ENCODE measurements around the gene TEC. TPM values are rescaled to one million over a fixed set of nuclear protein-coding genes. Genes with fewer than 3 reads are reported as not detected.

Gene TEC
- total and polyA plus RNA-seq, 9 of the 15 experiments (the other 6 are each of a cell fraction or from before 2014, with no cell fraction given), result 5.3 to 14.7 (median 8.8) TPM

DNA sequence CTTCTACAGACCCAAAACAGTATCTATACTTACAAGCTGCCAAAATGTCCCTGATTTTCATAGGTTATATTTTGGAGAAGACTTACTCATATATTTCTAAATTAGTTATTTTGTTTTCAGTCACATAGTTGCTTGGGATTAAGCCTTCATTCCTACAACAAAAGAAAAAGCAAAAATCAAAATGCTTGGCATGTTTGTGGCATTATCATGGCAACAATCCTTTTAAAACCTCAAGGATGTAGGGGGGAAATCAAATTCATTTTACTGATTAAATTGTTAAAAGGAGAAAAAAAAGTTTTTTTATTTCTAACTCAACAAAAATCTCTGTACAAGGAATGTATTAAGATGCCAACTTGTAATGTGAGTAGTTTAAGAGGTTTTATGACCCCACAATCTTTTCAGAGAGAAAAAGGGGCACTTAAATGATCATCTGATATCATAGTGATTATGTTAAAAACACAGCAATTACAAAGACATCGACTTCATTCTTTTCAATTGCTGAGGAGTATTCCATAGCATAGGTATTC is 159.1 kb downstream of the TEC start:
- Histone ChIP-seq H3K4me1 (replicated peaks in 1 of 2; ENCODE audit: control insufficient read depth in 2 of 2, insufficient read depth in 2 of 2, low read length in 2 of 2) (peaks cover 0 to 5% of the 10 kb centered on the region in 2 experiments; a peak in 1 of 5 replicates), H3K36me3 (ENCODE audit: control insufficient read depth, insufficient read depth, low read length) (no peaks in the 10 kb centered on the region), H3K9me3 (replicated peaks; ENCODE audit: control insufficient read depth, insufficient read depth, low read depth, low read length) (no peaks in the 10 kb centered on the region), H3K9ac (ENCODE audit: insufficient read depth in 1 of 2, low read depth in 2 of 2, low read length in 2 of 2) (no peak overlapping the region), H2AFZ (ENCODE audit: low read depth, low read length) (no peak overlapping the region), H3K27me3 (ENCODE audit: control insufficient read depth in 2 of 2, insufficient read depth in 2 of 2, low read length in 2 of 2) (no peaks in the 10 kb centered on the region), H4K20me1 (replicated peaks; ENCODE audit: control insufficient read depth, insufficient read depth, low read length) (no peaks in the 10 kb centered on the region), H3K4me2 (ENCODE audit: insufficient read depth, low read length) (no peak overlapping the region), H3K27ac (ENCODE audit: extremely low read depth, low read depth, low read length) (no peak overlapping the region), H3K79me2 (ENCODE audit: control insufficient read depth, insufficient read depth, low read length) (no peaks in the 10 kb centered on the region), H3K9me1 (ENCODE audit: control insufficient read depth, insufficient read depth, low read length) (no peaks in the 10 kb centered on the region), H3K4me3 (no peak overlapping the region)
- FAIRE-seq, result no peak
- TF ChIP-seq TCF7 (IDR thresholded peaks at IDR 0.05; ENCODE audit: borderline replicate concordance) (no peak), SP2 (IDR thresholded peaks at IDR 0.05; ENCODE audit: extremely low read depth, low read depth, low read length, poor library complexity, severe bottlenecking) (no peak), HDAC6 (IDR thresholded peaks at IDR 0.05; ENCODE audit: low read depth, low read length) (no peak), SREBF2 (CRISPR knock-in tag; IDR thresholded peaks at IDR 0.05) (no peak), U2AF1 (optimal IDR thresholded peaks at IDR 0.05; ENCODE audit: low read depth, low read length) (no peak), CBX8 (IDR thresholded peaks at IDR 0.05; ENCODE audit: borderline replicate concordance, extremely low read depth, low read depth, low read length, poor library complexity, severe bottlenecking) (no peak), ZNF324 (CRISPR knock-in tag; IDR thresholded peaks at IDR 0.05) (no peak), SRSF7 (optimal IDR thresholded peaks at IDR 0.05; ENCODE audit: low read depth, low read length) (no peak), ARNT (IDR thresholded peaks at IDR 0.05) (no peak), ELF1 (tag; IDR thresholded peaks at IDR 0.05) (no peak), NBN (IDR thresholded peaks at IDR 0.05; ENCODE audit: low read depth) (no peak)
- TF ChIP-seq, protein P1, sequence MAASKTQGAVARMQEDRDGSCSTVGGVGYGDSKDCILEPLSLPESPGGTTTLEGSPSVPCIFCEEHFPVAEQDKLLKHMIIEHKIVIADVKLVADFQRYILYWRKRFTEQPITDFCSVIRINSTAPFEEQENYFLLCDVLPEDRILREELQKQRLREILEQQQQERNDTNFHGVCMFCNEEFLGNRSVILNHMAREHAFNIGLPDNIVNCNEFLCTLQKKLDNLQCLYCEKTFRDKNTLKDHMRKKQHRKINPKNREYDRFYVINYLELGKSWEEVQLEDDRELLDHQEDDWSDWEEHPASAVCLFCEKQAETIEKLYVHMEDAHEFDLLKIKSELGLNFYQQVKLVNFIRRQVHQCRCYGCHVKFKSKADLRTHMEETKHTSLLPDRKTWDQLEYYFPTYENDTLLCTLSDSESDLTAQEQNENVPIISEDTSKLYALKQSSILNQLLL (CRISPR knock-in tag; IDR thresholded peaks at IDR 0.05; ENCODE audit: borderline replicate concordance), result no peak
- TF ChIP-seq, protein P2, sequence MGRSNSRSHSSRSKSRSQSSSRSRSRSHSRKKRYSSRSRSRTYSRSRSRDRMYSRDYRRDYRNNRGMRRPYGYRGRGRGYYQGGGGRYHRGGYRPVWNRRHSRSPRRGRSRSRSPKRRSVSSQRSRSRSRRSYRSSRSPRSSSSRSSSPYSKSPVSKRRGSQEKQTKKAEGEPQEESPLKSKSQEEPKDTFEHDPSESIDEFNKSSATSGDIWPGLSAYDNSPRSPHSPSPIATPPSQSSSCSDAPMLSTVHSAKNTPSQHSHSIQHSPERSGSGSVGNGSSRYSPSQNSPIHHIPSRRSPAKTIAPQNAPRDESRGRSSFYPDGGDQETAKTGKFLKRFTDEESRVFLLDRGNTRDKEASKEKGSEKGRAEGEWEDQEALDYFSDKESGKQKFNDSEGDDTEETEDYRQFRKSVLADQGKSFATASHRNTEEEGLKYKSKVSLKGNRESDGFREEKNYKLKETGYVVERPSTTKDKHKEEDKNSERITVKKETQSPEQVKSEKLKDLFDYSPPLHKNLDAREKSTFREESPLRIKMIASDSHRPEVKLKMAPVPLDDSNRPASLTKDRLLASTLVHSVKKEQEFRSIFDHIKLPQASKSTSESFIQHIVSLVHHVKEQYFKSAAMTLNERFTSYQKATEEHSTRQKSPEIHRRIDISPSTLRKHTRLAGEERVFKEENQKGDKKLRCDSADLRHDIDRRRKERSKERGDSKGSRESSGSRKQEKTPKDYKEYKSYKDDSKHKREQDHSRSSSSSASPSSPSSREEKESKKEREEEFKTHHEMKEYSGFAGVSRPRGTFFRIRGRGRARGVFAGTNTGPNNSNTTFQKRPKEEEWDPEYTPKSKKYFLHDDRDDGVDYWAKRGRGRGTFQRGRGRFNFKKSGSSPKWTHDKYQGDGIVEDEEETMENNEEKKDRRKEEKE (IDR thresholded peaks at IDR 0.05; ENCODE audit: borderline replicate concordance in 1 of 2, control insufficient read depth in 1 of 2, low read depth in 2 of 2, low read length in 1 of 2), result no peak
- TF ChIP-seq, protein P3, sequence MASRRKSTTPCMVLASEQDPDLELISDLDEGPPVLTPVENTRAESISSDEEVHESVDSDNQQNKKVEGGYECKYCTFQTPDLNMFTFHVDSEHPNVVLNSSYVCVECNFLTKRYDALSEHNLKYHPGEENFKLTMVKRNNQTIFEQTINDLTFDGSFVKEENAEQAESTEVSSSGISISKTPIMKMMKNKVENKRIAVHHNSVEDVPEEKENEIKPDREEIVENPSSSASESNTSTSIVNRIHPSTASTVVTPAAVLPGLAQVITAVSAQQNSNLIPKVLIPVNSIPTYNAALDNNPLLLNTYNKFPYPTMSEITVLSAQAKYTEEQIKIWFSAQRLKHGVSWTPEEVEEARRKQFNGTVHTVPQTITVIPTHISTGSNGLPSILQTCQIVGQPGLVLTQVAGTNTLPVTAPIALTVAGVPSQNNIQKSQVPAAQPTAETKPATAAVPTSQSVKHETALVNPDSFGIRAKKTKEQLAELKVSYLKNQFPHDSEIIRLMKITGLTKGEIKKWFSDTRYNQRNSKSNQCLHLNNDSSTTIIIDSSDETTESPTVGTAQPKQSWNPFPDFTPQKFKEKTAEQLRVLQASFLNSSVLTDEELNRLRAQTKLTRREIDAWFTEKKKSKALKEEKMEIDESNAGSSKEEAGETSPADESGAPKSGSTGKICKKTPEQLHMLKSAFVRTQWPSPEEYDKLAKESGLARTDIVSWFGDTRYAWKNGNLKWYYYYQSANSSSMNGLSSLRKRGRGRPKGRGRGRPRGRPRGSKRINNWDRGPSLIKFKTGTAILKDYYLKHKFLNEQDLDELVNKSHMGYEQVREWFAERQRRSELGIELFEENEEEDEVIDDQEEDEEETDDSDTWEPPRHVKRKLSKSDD (conservative IDR thresholded peaks at IDR 0.05; ENCODE audit: low read length), result no peak
- intact Hi-C loops (cut with micrococcal nuclease) (no loop called here), in situ Hi-C loops (cut with MboI) (no loop called here)
- no TSS peak for BruUV-seq (replicated peaks)
- no peak for ATAC-seq
- WGBS (ENCODE audit: insufficient coverage, low coverage, missing lambda C conversion rate), result 0% methylated on average over 1 of the region's 1 CpG
- CTCF ChIA-PET (ENCODE audit: low intra/inter-chr PET ratio), result interaction anchor here (0.6 kb wide), 1 partner anchor 129 kb away, joined by 3 read pairs; no protein-coding TSS in a partner anchor
- POLR2A ChIA-PET, result no interaction called here
- no peak for DNase-seq (ENCODE audit: extremely low read depth in 1 of 4, low spot score in 3 of 4)

All from K562 (cell line).